ENCODE data around the gene CDH15. TPM values are rescaled to one million over a fixed set of nuclear protein-coding genes. Genes with fewer than 3 reads are reported as not detected.

Gene CDH15
- total and polyA plus RNA-seq, 2 of the 13 experiments (the other 11 are each of a cell fraction or from before 2014, with no cell fraction given), result 0.74 to 2.2 TPM

GRCh38 chr16:89171216-89172170 lies at the start of gene CDH15 (continued):
- TF ChIP-seq ZBTB20 (CRISPR knock-in tag; IDR thresholded peaks at IDR 0.05; ENCODE audit: borderline replicate concordance, low read depth) (no peak), U2AF2 (IDR thresholded peaks at IDR 0.05; ENCODE audit: low read depth, low read length) (no peak), ARID4A (CRISPR knock-in tag; IDR thresholded peaks at IDR 0.05; ENCODE audit: borderline replicate concordance) (peak; percentile 45; the same call in 1 of the 2 replicates), ZBTB10 (CRISPR knock-in tag; IDR thresholded peaks at IDR 0.05; ENCODE audit: borderline replicate concordance) (no peak), SMC3 (IDR thresholded peaks at IDR 0.05; ENCODE audit: low read length) (no peak), HMG20B (CRISPR knock-in tag; conservative IDR thresholded peaks at IDR 0.05) (no peak), ETS1 (CRISPR knock-in tag; IDR thresholded peaks at IDR 0.05) (no peak), ZNF792 (CRISPR knock-in tag; IDR thresholded peaks at IDR 0.05) (no peak), YEATS2 (CRISPR knock-in tag; IDR thresholded peaks at IDR 0.05; ENCODE audit: borderline replicate concordance) (no peak), RBAK (CRISPR knock-in tag; IDR thresholded peaks at IDR 0.05) (no peak), ATF1 (CRISPR knock-in tag; IDR thresholded peaks at IDR 0.05) (no peak), RARG (CRISPR knock-in tag; IDR thresholded peaks at IDR 0.05; ENCODE audit: low read depth) (no peak), ZNF703 (CRISPR knock-in tag; IDR thresholded peaks at IDR 0.05; ENCODE audit: borderline replicate concordance) (no peak), PRMT3 (CRISPR knock-in tag; IDR thresholded peaks at IDR 0.05; ENCODE audit: borderline replicate concordance, low read depth) (no peak), DR1 (CRISPR knock-in tag; IDR thresholded peaks at IDR 0.05) (no peak), ZNF503 (CRISPR knock-in tag; IDR thresholded peaks at IDR 0.05) (no peak), PITX1 (CRISPR knock-in tag; IDR thresholded peaks at IDR 0.05) (no peak), MXD3 (CRISPR knock-in tag; IDR thresholded peaks at IDR 0.05) (no peak)
